NCI-H2029 treated with DMSO at 0.1 percent for 48 hours (cell line): Measurements from ENCODE around the gene PDE11A.
A peak's percentile ranks its signal among the peaks of the same experiment; 100 is the strongest.

ENCODE experiments used
- DNase-seq: peaks from one replicate; lab custom pipeline; 2025; lab: John Stamatoyannopoulos, UW

The PDE11A gene

GRCh38 chr2:177667626-177668025, 405.0 kb downstream of the PDE11A start:
- no peak for DNase-seq

GRCh38 chr2:177666408-177666807, 406.2 kb downstream of the PDE11A start:
- no peak for DNase-seq

GRCh38 chr2:177665948-177666347, 406.6 kb downstream of the PDE11A start:
- DNase-seq, result no peak

- no peak for DNase-seq
These were observed 407.2 kb downstream of the PDE11A start for GRCh38 chr2:177665328-177665727.

- DNase-seq, result no peak
These were observed 409.7 kb downstream of the PDE11A start for GRCh38 chr2:177662895-177663294.

- DNase-seq, result no peak
These were observed 411.8 kb downstream of the PDE11A start for GRCh38 chr2:177660742-177661141.

- no peak for DNase-seq
These were observed 414.3 kb downstream of the PDE11A start for GRCh38 chr2:177658309-177658708.

- DNase-seq, result no peak
These were observed 420.7 kb downstream of the PDE11A start for GRCh38 chr2:177651833-177652232.

GRCh38 chr2:177649568-177650518, 422.7 kb downstream of the PDE11A start:
- DNase-seq, result no peak

GRCh38 chr2:177646791-177647190, 425.8 kb downstream of the PDE11A start:
- DNase-seq, result no peak

GRCh38 chr2:177646241-177646640, 426.3 kb downstream of the PDE11A start:
- DNase-seq, result no peak

GRCh38 chr2:177641331-177641730, 431.2 kb downstream of the PDE11A start:
- DNase-seq, result no peak

- no peak for DNase-seq
These were observed 432.2 kb downstream of the PDE11A start for GRCh38 chr2:177640423-177640822.

- DNase-seq, result no peak
These were observed 433.2 kb downstream of the PDE11A start for GRCh38 chr2:177639262-177639914.

GRCh38 chr2:177638507-177638906, 434.1 kb downstream of the PDE11A start:
- DNase-seq, result no peak

GRCh38 chr2:177636672-177637071, 435.9 kb downstream of the PDE11A start:
- DNase-seq, result no peak

GRCh38 chr2:177635696-177636095, 436.9 kb downstream of the PDE11A start:
- DNase-seq, result no peak

- DNase-seq, result peak; percentile 14
These were observed 438.7 kb downstream of the PDE11A start for GRCh38 chr2:177633910-177634294.

GRCh38 chr2:177633111-177633510, 439.5 kb downstream of the PDE11A start:
- DNase-seq, result peak; percentile 76

- no peak for DNase-seq
These were observed 440.9 kb downstream of the PDE11A start for GRCh38 chr2:177631680-177632079.

- DNase-seq, result no peak
These were observed 443.1 kb downstream of the PDE11A start for GRCh38 chr2:177629357-177630024.

- no peak for DNase-seq
These were observed 443.7 kb downstream of the PDE11A start for GRCh38 chr2:177628831-177629230.
